WTC11 (cell line): Measurements from ENCODE around the gene AMELY. TPM values are rescaled to one million over a fixed set of nuclear protein-coding genes. Genes with fewer than 3 reads are reported as not detected.

Experiments
- ATAC-seq: fragments of 200-7000 bp; cut with Tn5 transposase; 2 replicates; pipeline ENCODE4 v1.10.0; 2021; ENCODE audit warnings: mild to moderate bottlenecking, moderate library complexity
- CTCF ChIA-PET: fragments of 300-600 bp; sonication (Branson Sonifier 250); formaldehyde crosslinking; loops from one replicate; lab custom pipeline; 2021; ENCODE audit warnings: antibody characterized with exemption; lab: Charles Lee
- POLR2A ChIA-PET: fragments of 350-600 bp; sonication (Branson Sonifier 250); formaldehyde crosslinking; loops from one replicate; lab custom pipeline; 2021; ENCODE audit warnings: antibody characterized with exemption; lab: Charles Lee
- DNase-seq: peaks from one replicate; pipeline ENCODE4 v3.0.0; 2021; ENCODE audit warnings: low spot score
- H3K27ac Mint-ChIP-seq: 2 replicates; pipeline ENCODE4 v1.8.0; 2021; ENCODE audit warnings: mixed read lengths
- H3K27me3 Mint-ChIP-seq: 2 replicates; pipeline ENCODE4 v1.8.0; 2021; ENCODE audit warnings: low read depth, mild to moderate bottlenecking, moderate library complexity, mixed read lengths
- H3K36me3 Mint-ChIP-seq: 2 replicates; pipeline ENCODE4 v1.8.0; 2021; ENCODE audit warnings: mixed read lengths
- H3K4me1 Mint-ChIP-seq: 2 replicates; pipeline ENCODE4 v1.8.0; 2022; ENCODE audit warnings: mixed read lengths
- H3K4me3 Mint-ChIP-seq: 2 replicates; pipeline ENCODE4 v1.8.0; 2021; ENCODE audit warnings: mild to moderate bottlenecking, moderate library complexity, mixed read lengths
- H3K9me3 Mint-ChIP-seq: 2 replicates; pipeline ENCODE4 v1.8.0; 2021; ENCODE audit warnings: mixed read lengths
- CBFB ChIP-seq: sonication (generic); formaldehyde crosslinking; IDR thresholded peaks from 2 replicates; pipeline ENCODE4 v1.8.1; 2022; ENCODE audit warnings: mild to moderate bottlenecking, low read depth, missing genetic modification reagents
- CREB1 ChIP-seq: sonication (generic); formaldehyde crosslinking; IDR thresholded peaks from 2 replicates; pipeline ENCODE4 v1.8.0; 2023; ENCODE audit warnings: mild to moderate bottlenecking, missing genetic modification reagents
- GABPB1 ChIP-seq: sonication (generic); formaldehyde crosslinking; IDR thresholded peaks from 2 replicates; pipeline ENCODE4 v1.8.1; 2023; ENCODE audit warnings: mild to moderate bottlenecking, missing genetic modification reagents
- IRF2 ChIP-seq: sonication (generic); formaldehyde crosslinking; IDR thresholded peaks from 2 replicates; pipeline ENCODE4 v1.8.0; 2022; ENCODE audit warnings: low read depth, missing genetic modification reagents, borderline replicate concordance
- MAX ChIP-seq: sonication (generic); formaldehyde crosslinking; IDR thresholded peaks from 2 replicates; pipeline ENCODE4 v1.8.0; 2022; ENCODE audit warnings: mild to moderate bottlenecking, missing genetic modification reagents
- NFYB ChIP-seq: sonication (generic); formaldehyde crosslinking; conservative IDR thresholded peaks from 2 replicates; pipeline ENCODE4 v1.8.0; 2022; ENCODE audit warnings: low read depth, missing genetic modification reagents
- ZNF396 ChIP-seq: fragments of 250-450 bp; sonication (Bioruptor Pico); IDR thresholded peaks from 2 replicates; pipeline ENCODE4 v1.8.0; 2021; ENCODE audit warnings: mild to moderate bottlenecking, moderate library complexity, borderline replicate concordance
- ZNF416 ChIP-seq: fragments of 250-450 bp; sonication (Bioruptor Pico); IDR thresholded peaks from 2 replicates; pipeline ENCODE4 v1.9.0; 2021; ENCODE audit warnings: mild to moderate bottlenecking, inconsistent platforms
- ZNF532 ChIP-seq: fragments of 250-450 bp; sonication (Bioruptor Pico); IDR thresholded peaks from 2 replicates; pipeline ENCODE4 v1.9.0; 2021; ENCODE audit warnings: mild to moderate bottlenecking, borderline replicate concordance
- total RNA-seq: library from RNA; stranded (reverse); gene quantifications from 3 replicates; pipeline ENCODE4 v1.2.3, GENCODE V29; 2021
- TF ChIP-seq, protein P1 (sequence below): fragments of 250-450 bp; sonication (Bioruptor Pico); IDR thresholded peaks from 2 replicates; pipeline ENCODE4 v1.9.0; 2021; ENCODE audit warnings: mild to moderate bottlenecking
- TF ChIP-seq, protein P2 (sequence below): sonication (generic); formaldehyde crosslinking; IDR thresholded peaks from 2 replicates; pipeline ENCODE4 v1.8.0; 2023; ENCODE audit warnings: mild to moderate bottlenecking, missing genetic modification reagents
- TF ChIP-seq, protein P3 (sequence below): sonication (generic); formaldehyde crosslinking; IDR thresholded peaks from 2 replicates; pipeline ENCODE4 v1.8.1; 2023; ENCODE audit warnings: mild to moderate bottlenecking, missing genetic modification reagents, borderline replicate concordance
- TF ChIP-seq, protein P4 (sequence below): sonication (generic); formaldehyde crosslinking; IDR thresholded peaks from 2 replicates; pipeline ENCODE4 v1.8.1; 2023; ENCODE audit warnings: mild to moderate bottlenecking, moderate library complexity, missing genetic modification reagents
- TF ChIP-seq, protein P5 (sequence below): sonication (generic); formaldehyde crosslinking; IDR thresholded peaks from 2 replicates; pipeline ENCODE4 v1.8.1; 2022; ENCODE audit warnings: low read depth, missing genetic modification reagents, borderline replicate concordance

Gene AMELY
- total RNA-seq, 1 experiment from 2014 or later: not detected

DNA sequence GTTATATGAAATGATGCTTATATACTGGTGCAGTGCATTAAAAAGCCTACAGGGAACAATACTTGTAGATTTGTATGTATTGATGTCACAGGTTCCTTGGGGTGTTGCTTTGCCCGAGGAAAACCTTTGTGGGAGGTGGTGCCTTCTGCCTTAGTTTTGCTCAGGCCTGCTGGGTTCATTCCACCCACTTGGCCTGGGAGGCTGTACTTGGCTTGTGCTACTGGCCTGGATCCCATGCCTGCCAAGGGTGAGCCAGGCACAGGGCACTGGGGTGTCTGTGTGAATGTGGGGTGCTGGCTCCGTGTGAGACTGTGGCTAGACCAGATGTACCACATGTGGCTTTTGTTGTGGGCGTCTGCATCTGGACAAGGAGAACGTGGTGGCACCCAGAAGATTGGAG is 16.7 kb upstream of the AMELY start:
- no peaks in the 10 kb centered on the region for H3K4me1 Mint-ChIP-seq
- ChIA-PET CTCF (no interaction called here), POLR2A (no interaction called here)
- H3K9me3 Mint-ChIP-seq: no peaks in the 10 kb centered on the region
- no peak overlapping the region for H3K4me3 Mint-ChIP-seq
- no peak for ATAC-seq
- H3K36me3 Mint-ChIP-seq: no peaks in the 10 kb centered on the region
- TF ChIP-seq IRF2 (CRISPR knock-in tag): no peak
- no peak for TF ChIP-seq NFYB (CRISPR knock-in tag)
- TF ChIP-seq, protein P1, sequence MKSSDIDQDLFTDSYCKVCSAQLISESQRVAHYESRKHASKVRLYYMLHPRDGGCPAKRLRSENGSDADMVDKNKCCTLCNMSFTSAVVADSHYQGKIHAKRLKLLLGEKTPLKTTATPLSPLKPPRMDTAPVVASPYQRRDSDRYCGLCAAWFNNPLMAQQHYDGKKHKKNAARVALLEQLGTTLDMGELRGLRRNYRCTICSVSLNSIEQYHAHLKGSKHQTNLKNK (CRISPR knock-in tag): no peak
- TF ChIP-seq ZNF396 (CRISPR knock-in tag): no peak
- no peak for TF ChIP-seq ZNF532 (CRISPR knock-in tag)
- TF ChIP-seq MAX (CRISPR knock-in tag): no peak
- TF ChIP-seq, protein P2, sequence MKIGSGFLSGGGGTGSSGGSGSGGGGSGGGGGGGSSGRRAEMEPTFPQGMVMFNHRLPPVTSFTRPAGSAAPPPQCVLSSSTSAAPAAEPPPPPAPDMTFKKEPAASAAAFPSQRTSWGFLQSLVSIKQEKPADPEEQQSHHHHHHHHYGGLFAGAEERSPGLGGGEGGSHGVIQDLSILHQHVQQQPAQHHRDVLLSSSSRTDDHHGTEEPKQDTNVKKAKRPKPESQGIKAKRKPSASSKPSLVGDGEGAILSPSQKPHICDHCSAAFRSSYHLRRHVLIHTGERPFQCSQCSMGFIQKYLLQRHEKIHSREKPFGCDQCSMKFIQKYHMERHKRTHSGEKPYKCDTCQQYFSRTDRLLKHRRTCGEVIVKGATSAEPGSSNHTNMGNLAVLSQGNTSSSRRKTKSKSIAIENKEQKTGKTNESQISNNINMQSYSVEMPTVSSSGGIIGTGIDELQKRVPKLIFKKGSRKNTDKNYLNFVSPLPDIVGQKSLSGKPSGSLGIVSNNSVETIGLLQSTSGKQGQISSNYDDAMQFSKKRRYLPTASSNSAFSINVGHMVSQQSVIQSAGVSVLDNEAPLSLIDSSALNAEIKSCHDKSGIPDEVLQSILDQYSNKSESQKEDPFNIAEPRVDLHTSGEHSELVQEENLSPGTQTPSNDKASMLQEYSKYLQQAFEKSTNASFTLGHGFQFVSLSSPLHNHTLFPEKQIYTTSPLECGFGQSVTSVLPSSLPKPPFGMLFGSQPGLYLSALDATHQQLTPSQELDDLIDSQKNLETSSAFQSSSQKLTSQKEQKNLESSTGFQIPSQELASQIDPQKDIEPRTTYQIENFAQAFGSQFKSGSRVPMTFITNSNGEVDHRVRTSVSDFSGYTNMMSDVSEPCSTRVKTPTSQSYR: no peak
- TF ChIP-seq, protein P3, sequence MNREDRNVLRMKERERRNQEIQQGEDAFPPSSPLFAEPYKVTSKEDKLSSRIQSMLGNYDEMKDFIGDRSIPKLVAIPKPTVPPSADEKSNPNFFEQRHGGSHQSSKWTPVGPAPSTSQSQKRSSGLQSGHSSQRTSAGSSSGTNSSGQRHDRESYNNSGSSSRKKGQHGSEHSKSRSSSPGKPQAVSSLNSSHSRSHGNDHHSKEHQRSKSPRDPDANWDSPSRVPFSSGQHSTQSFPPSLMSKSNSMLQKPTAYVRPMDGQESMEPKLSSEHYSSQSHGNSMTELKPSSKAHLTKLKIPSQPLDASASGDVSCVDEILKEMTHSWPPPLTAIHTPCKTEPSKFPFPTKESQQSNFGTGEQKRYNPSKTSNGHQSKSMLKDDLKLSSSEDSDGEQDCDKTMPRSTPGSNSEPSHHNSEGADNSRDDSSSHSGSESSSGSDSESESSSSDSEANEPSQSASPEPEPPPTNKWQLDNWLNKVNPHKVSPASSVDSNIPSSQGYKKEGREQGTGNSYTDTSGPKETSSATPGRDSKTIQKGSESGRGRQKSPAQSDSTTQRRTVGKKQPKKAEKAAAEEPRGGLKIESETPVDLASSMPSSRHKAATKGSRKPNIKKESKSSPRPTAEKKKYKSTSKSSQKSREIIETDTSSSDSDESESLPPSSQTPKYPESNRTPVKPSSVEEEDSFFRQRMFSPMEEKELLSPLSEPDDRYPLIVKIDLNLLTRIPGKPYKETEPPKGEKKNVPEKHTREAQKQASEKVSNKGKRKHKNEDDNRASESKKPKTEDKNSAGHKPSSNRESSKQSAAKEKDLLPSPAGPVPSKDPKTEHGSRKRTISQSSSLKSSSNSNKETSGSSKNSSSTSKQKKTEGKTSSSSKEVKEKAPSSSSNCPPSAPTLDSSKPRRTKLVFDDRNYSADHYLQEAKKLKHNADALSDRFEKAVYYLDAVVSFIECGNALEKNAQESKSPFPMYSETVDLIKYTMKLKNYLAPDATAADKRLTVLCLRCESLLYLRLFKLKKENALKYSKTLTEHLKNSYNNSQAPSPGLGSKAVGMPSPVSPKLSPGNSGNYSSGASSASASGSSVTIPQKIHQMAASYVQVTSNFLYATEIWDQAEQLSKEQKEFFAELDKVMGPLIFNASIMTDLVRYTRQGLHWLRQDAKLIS: no peak
- TF ChIP-seq, protein P4, sequence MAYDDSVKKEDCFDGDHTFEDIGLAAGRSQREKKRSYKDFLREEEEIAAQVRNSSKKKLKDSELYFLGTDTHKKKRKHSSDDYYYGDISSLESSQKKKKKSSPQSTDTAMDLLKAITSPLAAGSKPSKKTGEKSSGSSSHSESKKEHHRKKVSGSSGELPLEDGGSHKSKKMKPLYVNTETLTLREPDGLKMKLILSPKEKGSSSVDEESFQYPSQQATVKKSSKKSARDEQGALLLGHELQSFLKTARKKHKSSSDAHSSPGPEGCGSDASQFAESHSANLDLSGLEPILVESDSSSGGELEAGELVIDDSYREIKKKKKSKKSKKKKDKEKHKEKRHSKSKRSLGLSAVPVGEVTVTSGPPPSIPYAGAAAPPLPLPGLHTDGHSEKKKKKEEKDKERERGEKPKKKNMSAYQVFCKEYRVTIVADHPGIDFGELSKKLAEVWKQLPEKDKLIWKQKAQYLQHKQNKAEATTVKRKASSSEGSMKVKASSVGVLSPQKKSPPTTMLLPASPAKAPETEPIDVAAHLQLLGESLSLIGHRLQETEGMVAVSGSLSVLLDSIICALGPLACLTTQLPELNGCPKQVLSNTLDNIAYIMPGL (CRISPR knock-in tag): no peak
- no peak for TF ChIP-seq GABPB1
- no peak for TF ChIP-seq CBFB (CRISPR knock-in tag)
- TF ChIP-seq ZNF416: no peak
- TF ChIP-seq CREB1: no peak
- TF ChIP-seq, protein P5, sequence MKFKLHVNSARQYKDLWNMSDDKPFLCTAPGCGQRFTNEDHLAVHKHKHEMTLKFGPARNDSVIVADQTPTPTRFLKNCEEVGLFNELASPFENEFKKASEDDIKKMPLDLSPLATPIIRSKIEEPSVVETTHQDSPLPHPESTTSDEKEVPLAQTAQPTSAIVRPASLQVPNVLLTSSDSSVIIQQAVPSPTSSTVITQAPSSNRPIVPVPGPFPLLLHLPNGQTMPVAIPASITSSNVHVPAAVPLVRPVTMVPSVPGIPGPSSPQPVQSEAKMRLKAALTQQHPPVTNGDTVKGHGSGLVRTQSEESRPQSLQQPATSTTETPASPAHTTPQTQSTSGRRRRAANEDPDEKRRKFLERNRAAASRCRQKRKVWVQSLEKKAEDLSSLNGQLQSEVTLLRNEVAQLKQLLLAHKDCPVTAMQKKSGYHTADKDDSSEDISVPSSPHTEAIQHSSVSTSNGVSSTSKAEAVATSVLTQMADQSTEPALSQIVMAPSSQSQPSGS (CRISPR knock-in tag): no peak
- no peak for DNase-seq
- no peak overlapping the region for H3K27ac Mint-ChIP-seq
- H3K27me3 Mint-ChIP-seq: no peaks in the 10 kb centered on the region
